ENCODE data around the gene TBC1D2.

Gene TBC1D2

GRCh38 chr9:98236901-98237487 is 18.5 kb downstream of the TBC1D2 start:
- DNase-seq (ENCODE audit: low read depth in 3 of 3) = no peak

- no peak for DNase-seq (ENCODE audit: low read depth in 3 of 3)
Observed at GRCh38 chr9:98235126-98235525, 20.3 kb downstream of the TBC1D2 start.

- no peak for DNase-seq (ENCODE audit: low read depth in 3 of 3)
Observed at GRCh38 chr9:98234245-98234825, 21.1 kb downstream of the TBC1D2 start.

- no peak for DNase-seq (ENCODE audit: low read depth in 3 of 3)
Observed at GRCh38 chr9:98232926-98233325, 22.5 kb downstream of the TBC1D2 start.

GRCh38 chr9:98231770-98232478 is 23.5 kb downstream of the TBC1D2 start:
- DNase-seq (ENCODE audit: low read depth in 3 of 3) = no peak

GRCh38 chr9:98230789-98231188 is 24.7 kb downstream of the TBC1D2 start:
- DNase-seq (ENCODE audit: low read depth in 3 of 3) = no peak

GRCh38 chr9:98230304-98230703 is 25.1 kb downstream of the TBC1D2 start:
- no peak for DNase-seq (ENCODE audit: low read depth in 3 of 3)

- no peak for DNase-seq (ENCODE audit: low read depth in 3 of 3)
Observed at GRCh38 chr9:98229620-98230019, 25.8 kb downstream of the TBC1D2 start.

GRCh38 chr9:98229090-98229395 is 26.4 kb downstream of the TBC1D2 start:
- no peak for DNase-seq (ENCODE audit: low read depth in 3 of 3)

- DNase-seq (ENCODE audit: low read depth in 3 of 3) = no peak
Observed at GRCh38 chr9:98228392-98229089, 26.9 kb downstream of the TBC1D2 start.

- no peak for DNase-seq (ENCODE audit: low read depth in 3 of 3)
Observed at GRCh38 chr9:98227883-98228282, 27.6 kb downstream of the TBC1D2 start.

- DNase-seq (ENCODE audit: low read depth in 3 of 3) = no peak
Observed at GRCh38 chr9:98226957-98227356, 28.5 kb downstream of the TBC1D2 start.

- no peak for DNase-seq (ENCODE audit: low read depth in 3 of 3)
Observed at GRCh38 chr9:98226516-98226915, 28.9 kb downstream of the TBC1D2 start.

GRCh38 chr9:98225015-98225442 is 30.4 kb downstream of the TBC1D2 start:
- DNase-seq (ENCODE audit: low read depth in 3 of 3) = no peak

- DNase-seq (ENCODE audit: low read depth in 3 of 3) = no peak
Observed at GRCh38 chr9:98222885-98223691, 32.4 kb downstream of the TBC1D2 start.

- no peak for DNase-seq (ENCODE audit: low read depth in 3 of 3)
Observed at GRCh38 chr9:98220911-98221310, 34.5 kb downstream of the TBC1D2 start.

- no peak for DNase-seq (ENCODE audit: low read depth in 3 of 3)
Observed at GRCh38 chr9:98219794-98220370, 35.6 kb downstream of the TBC1D2 start.

- DNase-seq (ENCODE audit: low read depth in 3 of 3) = no peak
Observed at GRCh38 chr9:98219364-98219716, 36.1 kb downstream of the TBC1D2 start.

- DNase-seq (ENCODE audit: low read depth in 3 of 3) = no peak
Observed at GRCh38 chr9:98218562-98219363, 36.7 kb downstream of the TBC1D2 start.

- no peak for DNase-seq (ENCODE audit: low read depth in 3 of 3)
Observed at GRCh38 chr9:98217255-98217654, 38.2 kb downstream of the TBC1D2 start.

GRCh38 chr9:98216391-98216790 is 39.1 kb downstream of the TBC1D2 start:
- DNase-seq (ENCODE audit: low read depth in 3 of 3) = no peak

Data from stimulated activated CD4-positive, alpha-beta T cell treated with anti-CD3 and anti-CD28 coated beads, TNF-alpha, amount 100 ng/mL, for 4 hours (primary cell).